AG08395 (cell line): ENCODE results near the gene EPS8.
"Not testable (repeated sequence)": the region's sequence is repeated elsewhere in the genome, so short reads cannot be mapped to it uniquely, and the experiment has no call there.

Source experiments
- DNase-seq: peaks from one replicate; pipeline ENCODE4 v3.0.0; 2012; ENCODE audit warnings: mixed read lengths, low spot score

Gene EPS8

DNA sequence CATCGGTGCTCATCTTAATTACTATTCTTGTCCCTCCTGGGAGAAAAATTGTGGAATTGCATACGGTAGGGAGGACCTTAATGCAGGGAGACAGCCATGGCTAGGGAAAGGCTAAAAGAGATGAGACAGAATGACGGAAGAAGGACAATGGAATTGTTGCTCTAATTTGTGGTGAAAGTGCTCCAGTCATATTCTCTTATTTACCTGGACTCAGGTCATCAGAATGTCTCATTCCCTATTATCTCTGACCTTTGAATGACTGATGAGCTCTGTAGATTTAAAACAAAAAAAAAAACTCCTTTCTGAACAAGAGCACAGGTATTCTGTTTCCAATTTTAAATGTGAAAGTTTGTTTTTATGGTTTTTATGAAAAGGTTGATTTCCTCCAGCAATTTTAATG, 8.6 kb upstream of the EPS8 start:
- DNase-seq: no peak

DNA sequence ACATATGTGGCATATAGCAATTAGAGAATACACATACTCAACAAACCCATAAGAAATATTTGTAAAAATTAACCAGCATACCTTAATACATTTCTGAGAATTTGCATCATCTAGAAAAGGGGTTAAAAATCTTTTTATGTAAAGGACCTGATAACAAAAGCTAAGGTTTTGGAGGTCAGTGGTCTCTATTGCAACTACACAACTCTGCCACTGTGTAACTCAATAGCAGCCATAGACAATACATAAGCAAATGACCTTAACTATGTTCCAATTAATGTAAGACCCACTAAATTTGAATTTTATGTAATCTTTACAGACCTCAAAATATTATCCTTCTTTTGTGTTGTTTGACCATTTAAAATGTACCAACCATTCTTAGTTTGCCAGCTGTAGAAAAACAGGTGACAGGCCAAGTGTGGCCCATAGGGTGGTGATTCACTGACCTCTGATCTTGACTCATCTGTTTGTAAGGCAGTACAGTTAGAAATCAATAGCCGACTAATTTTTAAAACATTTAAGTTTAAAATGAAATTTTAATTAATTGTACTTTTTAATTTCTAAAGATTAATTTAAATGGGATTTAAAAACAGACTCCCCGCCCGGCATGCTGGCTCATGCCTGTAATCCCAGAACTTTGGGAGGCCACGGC, 7.4 kb upstream of the EPS8 start:
- DNase-seq: peak; percentile 24

DNA sequence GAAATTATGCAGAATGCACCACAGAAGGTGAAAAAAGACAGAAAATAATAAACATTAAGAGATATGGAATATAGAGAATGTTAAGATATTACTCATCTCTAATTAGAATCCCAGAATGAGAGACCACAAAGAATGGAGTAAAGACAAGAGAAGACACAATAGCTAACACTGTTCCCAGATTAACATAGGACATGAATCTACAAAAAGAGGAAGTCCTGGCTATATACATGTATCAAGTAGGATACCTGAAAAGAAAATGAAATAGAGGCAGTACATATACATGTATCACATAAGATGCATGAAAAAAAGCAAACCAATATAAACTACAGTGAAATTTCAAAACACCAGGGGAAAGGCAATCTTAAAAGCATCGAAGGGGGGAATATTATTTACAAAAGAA, 5.6 kb upstream of the EPS8 start:
- DNase-seq: no peak

DNA sequence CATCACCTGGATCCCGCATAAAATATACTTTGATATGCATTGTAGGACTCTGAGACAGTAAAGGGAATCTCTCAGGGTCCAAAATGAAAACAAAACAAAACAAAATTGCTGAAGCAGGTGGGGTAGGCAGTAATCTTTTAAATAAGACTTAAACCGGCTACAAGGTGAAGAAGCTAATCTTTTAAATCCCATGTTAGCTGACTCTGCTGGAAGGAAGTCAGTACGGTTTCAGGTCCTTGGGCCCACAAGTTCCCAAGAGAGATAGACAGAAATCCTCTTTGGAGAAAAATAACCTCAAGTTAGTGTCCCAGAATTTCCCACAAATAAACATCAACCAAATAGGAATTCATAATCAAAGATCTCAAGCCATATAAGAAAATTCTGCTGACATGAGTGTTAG, 5.0 kb upstream of the EPS8 start:
- DNase-seq: no peak

DNA sequence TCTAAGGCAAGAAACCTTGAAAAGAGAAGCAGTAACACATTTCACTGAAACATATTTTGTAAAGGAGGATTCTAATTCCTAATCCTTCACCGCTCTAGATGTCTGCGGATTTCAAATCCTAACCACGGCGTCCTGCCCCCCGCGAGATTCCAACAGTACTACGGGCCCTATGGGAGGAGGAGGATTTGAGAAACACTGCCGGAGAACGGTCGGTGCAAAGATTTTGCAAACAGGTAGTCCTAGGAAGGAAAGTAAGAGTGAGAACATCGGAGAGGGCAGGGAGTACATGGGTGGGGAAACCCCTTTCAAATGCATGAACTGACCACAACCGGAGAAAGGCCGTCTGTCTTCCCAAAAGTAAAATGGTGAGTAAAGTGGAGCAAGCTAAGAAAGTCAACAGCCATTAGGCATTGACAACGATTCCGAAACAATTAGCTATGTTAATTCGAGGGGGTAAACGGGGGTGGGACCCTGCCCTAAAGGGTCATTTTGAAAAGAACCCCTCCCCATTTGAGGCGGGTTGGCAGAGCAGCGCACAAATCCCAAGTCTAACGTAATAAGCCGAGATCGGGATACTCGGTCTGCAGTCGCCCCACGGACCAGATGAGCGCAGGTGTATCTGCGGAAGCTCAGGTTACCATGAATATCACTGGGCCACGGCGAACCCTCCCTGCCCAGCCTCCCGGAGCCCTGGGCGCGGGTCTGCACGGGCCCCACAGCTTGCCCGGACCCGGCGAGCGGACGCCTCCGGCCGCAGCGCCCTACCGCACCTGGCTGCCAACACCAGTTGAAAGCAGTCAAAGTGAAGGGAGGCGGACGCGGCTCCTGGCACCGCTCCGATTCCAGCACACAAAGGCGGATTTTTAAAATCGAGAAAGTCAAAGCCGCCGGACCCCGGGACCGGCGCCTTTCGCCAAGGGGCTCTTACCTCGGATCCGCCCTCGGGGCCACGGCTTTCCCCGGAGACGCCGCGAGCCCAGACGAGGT, 662 bp downstream of the EPS8 start:
- peak; percentile 41 for DNase-seq

DNA sequence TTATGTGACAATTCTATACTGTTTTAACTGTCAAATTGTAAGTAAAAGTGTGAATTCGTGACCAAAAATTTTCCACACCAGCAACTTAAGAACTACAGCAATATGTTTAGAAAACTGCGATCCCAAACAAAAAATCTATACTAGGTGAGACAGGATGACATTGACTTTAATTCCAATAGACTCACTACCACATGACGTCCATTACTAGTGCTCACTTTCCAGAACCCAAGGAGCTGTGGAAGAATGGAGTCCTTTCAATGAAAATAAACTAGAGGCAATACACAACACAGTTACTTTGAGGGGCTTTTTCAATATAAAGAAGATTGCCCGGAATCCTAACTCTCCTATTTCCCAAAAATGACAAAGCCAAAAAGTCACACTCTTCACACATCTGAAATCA, 1.4 kb downstream of the EPS8 start:
- DNase-seq: no peak

DNA sequence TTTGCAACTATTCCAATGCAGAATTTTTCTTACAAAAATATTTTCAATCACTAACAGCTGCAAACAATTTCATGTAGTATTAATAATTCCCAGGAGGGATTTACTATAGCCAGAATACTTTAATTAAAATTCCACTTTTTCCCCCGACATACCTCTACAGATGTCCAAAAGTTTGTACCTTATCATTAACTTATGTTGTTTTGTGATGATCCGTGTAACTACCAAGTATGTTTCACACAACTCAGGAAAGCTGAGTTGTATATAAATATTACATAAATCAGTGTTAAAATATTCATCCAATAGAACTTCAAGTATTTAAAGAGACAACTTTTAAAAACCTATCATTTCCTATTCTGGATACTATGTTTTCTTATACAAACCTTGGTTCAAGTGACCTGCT, 2.4 kb downstream of the EPS8 start:
- no peak for DNase-seq

DNA sequence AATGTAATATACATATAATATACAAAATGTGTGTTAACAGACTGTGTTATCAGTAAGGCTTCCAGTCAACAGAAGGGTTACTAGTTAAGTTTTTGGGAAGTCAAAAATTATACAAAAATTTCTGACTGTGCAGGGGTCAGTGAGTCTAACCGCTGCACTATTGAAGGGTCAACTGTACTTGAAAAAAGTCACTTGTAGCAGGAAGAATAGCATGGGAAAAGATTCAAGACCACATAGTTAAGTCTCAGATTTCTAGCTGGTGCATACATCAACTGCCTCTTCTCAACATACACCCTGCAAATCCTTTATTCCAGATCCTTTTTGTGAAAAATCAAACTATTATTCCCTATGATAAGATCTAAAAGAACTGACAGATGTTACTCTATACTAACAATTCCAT, 5.9 kb downstream of the EPS8 start:
- DNase-seq: no peak

DNA sequence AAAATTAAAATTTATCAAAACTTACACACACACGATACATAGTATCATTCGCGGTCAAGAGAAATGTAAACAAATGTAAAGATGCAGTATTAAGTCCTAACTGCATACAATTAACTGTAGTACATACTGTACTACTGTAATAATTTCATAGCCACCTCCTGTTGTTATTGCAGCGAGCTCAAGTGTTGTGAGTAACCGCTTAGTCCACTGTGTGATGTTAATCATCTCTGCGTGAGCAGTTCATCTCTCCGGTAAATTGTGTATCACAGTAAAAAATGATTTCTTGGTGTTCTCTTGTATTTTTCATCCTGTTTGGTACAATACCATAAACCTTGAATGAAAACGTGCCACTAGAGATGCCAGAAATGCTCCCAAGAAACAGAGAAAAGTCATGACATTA, 6.5 kb downstream of the EPS8 start:
- DNase-seq: no peak

DNA sequence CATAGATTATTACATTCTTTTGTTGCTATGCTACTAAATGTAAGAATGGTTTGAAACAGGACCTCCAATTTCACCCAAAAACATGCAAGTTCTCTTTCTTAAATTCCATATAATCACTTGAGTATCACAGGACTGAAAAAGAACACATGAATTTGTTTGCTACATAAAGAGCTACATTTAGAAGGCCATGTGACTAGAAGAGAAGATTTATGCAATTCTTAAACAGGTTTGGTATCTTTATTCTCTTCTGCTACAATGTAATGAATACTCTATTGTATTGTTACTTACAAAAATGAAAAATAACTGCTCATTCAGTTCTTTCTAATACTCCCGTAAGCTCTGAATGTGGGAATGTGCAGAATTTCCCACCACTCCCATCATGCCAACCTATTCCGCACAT, 9.3 kb downstream of the EPS8 start:
- no peak for DNase-seq

DNA sequence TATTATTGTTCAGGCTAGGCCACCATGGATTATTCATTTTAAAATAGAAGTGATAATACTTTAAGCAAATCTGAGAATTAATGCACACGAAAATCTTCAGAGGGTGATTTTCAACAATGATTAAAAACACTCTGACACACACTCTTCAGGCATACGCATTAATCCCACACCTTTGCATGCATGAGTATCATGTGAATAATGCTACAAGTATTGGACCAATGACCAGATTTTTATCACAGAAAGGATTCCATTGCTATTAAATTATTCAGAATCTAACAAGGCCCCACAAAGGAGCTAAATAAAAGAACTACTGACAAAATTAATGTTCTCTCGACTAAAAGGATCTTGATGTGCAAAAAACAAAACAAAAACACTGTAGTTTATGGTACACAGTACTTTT, 11.1 kb downstream of the EPS8 start:
- no peak for DNase-seq

DNA sequence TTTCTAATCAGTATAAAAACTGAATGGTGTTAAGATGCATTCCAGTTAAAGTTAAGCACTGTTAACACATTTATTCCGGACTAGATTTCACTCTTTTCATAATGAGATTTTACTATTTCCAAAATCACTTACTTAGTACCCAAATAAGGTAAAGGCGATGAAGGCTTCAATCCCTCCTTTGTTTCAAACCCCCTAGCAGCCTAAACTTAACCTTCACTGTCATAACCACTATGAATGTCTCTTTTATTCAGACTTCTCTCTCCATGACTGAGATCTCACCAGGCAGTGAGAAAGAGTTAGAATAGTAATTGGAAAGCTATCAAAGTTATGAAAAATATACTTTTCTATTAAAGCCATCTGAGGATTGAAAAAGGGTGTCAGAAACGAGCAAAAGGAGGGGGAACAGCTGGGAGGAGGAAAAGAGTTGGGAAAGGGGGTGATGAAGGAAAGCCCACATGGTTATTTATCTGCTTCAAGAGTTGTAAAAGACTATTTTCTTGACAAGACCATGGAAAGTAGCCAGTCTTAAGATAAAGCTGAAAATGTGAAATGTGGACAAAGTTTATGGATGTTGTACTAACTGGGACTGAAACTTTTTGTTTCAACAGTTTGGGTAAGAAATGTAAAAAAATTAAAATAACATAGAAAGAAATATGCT, 11.7 kb downstream of the EPS8 start:
- no peak for DNase-seq

DNA sequence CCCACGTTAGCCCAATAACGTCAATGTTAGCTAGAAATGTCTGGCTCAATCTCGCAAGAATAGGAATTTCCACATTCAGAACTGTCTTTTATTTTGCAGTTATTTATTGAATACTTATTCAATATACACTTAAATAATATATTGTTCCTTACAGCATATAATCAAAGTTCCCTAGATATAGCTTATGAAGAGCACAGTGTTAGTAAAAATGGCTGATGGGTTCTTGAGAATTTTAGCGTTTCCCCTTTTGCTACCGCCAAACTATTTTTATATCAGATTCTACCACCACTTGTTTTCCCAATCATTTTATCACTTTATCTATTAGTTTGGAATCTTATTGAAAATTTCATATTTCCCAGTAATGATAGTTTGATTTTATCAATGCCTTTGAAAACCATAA, 12.7 kb downstream of the EPS8 start:
- DNase-seq: no peak

DNA sequence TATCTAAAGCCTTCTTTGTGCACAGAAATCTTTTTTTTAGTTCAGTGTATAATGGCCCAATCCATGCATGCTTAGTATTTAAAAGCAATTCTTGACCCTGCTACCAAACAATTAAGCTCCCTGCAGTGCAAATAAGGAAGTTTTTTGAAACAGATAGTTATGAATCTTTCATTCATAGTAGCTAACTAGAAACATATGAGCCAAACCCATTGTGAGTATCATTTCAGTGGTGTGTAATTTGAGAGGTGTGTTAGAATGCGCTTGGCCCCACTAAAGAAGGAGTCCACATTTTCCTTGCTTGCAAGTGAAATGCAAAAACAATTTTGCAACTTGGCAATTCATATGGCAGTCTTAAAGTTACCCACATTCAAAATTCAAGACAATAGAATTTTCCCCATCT, 14.4 kb downstream of the EPS8 start:
- no peak for DNase-seq

DNA sequence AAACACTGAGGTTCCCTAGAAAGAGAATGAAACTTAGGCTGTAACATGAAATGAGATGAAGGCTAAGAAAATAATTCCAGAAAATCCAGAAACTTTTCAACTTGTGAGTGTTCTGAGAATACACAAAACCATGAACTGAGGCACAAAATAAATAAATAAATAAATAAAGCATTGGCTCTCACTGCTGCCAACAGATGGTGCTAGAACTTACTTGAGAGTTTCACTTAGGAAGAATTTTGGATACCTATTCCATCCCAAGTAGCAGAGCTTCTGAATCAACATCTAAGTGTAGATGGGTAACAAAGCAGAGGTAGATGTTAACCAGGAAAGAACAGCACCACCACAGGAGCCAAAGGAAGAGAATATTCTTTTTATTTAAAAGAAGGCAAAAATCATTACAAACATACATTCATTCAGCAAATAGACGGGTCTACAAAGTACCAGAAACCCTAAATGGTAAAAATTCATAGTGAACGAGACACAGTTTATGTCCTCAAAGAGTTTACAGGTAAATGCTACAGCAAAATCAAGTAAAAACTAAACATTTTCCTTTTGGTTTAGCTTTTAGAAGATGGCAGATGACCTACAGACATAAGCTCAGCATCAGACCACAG, 16.7 kb downstream of the EPS8 start:
- DNase-seq: no peak

DNA sequence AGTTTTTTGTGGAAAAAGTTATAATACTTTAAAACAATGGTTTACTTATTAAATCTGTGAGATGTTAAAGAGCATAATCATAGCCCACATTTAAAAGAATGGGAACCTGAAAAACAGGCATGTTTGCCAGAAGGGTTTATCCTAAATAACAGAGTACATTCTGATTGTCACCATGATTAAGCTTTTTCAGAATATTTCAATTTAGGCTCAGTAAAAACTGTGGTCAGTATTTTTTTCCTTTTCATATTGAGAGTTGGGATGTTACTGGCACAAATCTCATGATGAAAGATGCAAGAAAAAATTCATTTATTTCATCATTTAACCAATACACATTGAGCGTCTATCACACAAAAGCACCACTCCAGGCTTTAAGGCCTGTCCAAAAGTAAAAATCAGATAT, 18.6 kb downstream of the EPS8 start:
- no peak for DNase-seq

DNA sequence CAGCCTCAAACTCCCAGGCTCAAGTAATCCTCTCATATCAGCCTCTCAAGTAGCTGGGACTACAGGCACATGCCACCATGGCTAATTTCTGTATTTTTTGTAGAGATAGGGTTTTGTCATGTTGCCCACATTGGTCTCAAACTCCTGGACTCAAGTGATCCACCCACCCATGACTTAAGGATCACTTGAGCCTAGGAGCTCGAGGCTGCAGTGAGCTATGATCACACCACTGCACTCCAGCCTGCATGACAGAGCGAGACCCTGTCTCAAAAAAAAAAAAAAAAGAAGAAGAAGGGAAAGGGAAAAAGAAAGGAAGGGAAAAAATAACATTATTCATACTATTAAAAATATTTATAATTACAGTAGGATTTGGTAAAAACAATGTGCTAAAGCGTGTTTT, 19.2 kb downstream of the EPS8 start:
- no peak for DNase-seq

DNA sequence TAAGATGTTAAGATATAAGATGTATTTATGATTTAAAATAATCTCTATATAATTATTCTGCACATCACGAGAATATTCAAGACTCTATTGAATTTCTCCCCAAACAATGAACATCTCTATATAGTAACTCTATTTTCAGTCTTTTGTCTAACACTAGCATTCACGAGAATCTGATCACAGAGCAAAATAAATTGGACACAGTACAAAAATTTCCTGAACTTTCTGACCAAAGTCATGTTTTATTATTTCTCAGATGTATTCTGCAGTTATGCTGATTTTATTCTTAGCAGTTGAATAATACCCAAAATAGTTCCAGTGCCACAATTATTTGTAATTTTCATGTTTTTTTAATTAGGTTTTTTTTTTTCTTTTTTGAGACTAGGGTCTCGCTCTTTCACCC, 19.6 kb downstream of the EPS8 start:
- DNase-seq: no peak

DNA sequence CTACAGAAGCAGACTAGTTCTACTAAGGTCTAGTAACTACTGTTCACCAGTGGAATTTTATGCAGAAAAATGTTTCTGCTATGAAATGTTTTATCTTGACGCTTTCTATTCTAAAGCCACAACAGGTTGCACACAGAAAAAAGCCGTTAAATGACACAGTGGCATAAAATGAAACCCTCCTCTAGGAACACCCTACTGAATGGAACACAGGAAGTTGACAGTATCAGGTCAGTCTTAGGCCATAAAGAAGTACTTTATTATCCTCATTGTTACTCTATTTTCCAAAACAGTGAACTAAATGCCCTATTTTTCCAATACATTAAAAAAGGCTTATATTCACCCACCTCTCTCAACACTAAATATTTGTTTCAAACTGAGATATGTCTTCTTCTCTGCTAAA, 21.9 kb downstream of the EPS8 start:
- DNase-seq: no peak

DNA sequence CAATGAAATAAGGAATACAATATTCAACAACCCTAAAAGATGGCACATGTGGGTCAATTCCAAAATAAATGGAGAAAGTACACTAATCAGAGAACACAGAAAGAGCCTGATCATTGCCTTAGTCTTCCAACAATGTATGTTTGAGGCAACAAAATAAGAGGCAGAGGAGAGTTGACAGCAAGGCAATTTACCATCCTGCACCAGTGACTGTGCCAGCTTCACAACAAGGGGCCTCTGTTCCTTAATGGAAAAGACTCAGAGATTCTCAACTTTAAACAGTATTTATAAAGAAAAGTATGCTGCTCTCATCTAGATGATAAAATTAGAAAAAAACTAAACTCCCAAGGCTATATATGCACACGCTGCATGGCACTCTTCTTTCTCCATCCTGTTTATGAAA, 25.9 kb downstream of the EPS8 start:
- no peak for DNase-seq

DNA sequence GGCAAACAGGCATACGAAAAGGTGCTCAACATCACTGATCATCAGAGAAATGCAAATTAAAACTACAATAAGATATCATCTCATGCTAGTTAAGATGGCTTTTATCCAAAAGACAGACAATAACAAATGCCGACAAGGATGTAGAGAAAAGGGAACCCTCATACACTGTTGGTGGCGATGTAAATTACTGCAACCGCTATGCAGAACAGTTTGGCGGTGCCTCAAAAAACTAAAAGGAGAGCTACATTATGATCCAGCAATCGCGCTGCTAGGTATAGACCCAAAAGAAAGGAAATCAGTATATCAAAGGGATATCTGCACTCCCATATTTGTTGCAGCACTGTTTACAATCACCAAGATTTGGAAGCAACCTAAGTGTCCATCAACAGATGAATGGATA, 27.0 kb downstream of the EPS8 start:
- DNase-seq: not testable (repeated sequence)

DNA sequence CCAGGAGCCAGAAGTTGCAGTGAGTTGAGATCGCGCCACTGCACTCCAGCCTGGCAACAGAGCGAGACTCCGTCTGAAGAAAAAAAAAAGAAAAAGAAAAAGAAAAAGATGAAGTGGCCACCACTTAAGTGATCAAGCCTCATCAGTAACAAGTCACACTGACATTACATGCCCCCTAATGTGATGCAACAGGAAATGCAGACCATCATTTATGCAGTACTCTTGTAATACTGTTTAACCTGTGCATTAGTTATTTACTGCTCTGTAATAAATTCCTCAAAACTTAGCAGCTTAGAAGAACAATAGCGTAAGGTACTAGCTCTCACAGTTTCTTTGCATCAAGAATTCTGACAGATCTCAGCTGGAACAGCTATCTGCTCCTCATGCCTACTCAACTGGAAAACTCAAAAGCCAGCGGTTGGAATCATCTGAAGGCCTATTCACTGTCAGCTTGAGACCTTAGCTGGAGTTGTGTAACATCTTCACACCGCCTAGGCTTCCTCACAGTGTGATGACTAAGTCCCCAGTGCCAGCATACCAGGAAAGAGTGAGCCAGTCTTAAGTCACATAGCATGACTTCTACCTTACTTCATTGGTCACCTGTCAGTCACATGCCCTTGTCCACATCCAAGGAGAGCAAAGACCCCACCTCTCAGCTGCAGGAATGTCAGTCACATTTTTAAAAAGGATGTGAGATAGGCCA, 31.5 kb downstream of the EPS8 start:
- peak; percentile 72 for DNase-seq
